Measurements from ENCODE around the gene L3MBTL4. TPM values are rescaled to one million over a fixed set of nuclear protein-coding genes. Genes with fewer than 3 reads are reported as not detected.

Gene L3MBTL4
- total and polyA plus RNA-seq, 4 donors: 2.3 to 15.0 (median 5.0) TPM

DNA sequence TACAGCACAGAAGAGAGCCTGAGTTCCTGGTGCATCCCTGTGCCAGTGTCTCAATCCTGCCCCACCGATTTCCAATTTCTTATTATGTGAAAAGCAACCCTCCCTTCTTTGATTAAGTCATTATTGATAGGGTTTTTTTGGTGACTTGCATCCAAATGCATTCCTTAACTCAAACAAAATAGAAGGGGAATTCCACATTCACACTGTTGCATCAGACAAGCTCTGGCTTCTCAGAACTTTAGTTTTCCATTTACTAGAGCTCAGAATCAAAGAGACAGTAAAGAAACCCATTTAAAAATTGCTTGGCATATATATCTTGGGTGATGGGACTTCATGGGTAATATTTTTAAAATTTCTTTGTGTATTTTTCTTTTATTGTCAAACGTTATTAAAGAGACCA is 505.6 kb downstream of the L3MBTL4 start (continued):
- TF ChIP-seq ZBTB33 (IDR thresholded peaks at IDR 0.05): no peak
- no peak for TF ChIP-seq FOXA1 (IDR thresholded peaks at IDR 0.05)
- no peak for TF ChIP-seq REST (IDR thresholded peaks at IDR 0.05)
- TF ChIP-seq FOXA2 (IDR thresholded peaks at IDR 0.05): no peak
- TF ChIP-seq RXRA (IDR thresholded peaks at IDR 0.05): no peak
- no peak for TF ChIP-seq GABPA (IDR thresholded peaks at IDR 0.05 in 1 of 2, conservative IDR thresholded peaks at IDR 0.05 in 1 of 2)
- no peak for TF ChIP-seq HNF4A (conservative IDR thresholded peaks at IDR 0.05)

Small RNAs within 50 kb of the gene (small RNA-seq; reads per million reads assigned to genes)
- gene RNU5F-3P: not detected
- not detected for gene RNU6-349P

All from liver (tissue), 6 donors.